Activated CD4-positive, CD25-positive, alpha-beta regulatory T cell treated with anti-CD3 and anti-CD28 coated beads, Interleukin-2, amount 50 U/mL, for 72 hours (primary cell): Measurements from ENCODE around the gene DDX10.
"Not testable (repeated sequence)": the region's sequence is repeated elsewhere in the genome, so short reads cannot be mapped to it uniquely, and the experiment has no call there.

Experiments used
- DNase-seq: peaks from one replicate; pipeline ENCODE4 v3.0.0; 2021

DDX10 gene

GRCh38 chr11:108724974-108725689 is 60.3 kb downstream of the DDX10 start:
- no peak for DNase-seq

- DNase-seq: no peak
Measured at GRCh38 chr11:108726077-108726800, 61.4 kb downstream of the DDX10 start.

DNA sequence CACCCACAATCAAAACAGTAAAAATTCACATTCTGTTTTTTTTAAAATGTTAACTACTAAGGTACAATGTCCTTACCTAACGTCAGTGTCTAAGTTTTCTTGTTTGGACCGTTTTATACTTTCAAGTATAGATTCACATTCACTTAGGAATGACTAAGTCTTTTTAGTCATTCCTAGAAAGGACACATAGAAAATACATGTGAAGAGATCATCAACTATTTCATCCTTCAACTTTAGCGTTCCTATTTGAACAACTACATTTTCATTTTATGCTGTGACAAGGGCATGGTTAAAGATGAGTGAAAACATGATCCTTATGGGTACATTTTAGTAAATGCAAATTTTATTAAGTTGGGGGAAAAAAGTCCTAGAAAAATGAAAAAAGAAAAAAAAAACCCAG is 62.8 kb downstream of the DDX10 start:
- no peak for DNase-seq

DNA sequence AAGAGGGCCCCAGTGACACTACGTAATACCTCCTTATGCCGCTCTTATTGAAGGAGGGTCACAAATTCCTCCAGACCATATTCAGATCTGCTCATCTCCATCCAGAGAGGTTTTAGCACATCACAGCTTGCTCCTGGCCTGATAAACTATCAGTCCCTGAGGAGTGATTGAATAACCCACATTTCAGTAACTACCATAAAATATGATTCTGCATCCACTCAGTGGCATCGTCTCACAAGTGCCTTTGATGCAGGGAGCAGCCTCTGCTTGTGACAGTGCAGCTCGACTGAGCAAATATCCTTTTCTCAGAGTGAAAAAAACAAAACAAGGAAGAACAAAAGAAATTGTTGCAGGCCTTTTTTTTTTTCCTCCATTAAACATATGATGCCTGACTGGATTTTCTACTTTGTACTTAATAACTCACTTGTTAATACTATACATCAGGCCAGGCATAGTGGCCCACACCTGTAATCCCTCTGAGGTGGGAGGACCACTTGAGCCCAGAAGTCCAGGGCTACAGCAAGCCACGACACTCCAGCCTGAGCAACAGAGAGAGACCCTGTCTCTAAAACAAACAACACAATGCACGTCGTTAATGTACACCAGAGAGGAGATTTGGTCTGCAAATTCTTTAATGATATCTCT is 64.5 kb downstream of the DDX10 start:
- DNase-seq: no peak

GRCh38 chr11:108732395-108732794 is 67.5 kb downstream of the DDX10 start:
- DNase-seq: no peak

DNA sequence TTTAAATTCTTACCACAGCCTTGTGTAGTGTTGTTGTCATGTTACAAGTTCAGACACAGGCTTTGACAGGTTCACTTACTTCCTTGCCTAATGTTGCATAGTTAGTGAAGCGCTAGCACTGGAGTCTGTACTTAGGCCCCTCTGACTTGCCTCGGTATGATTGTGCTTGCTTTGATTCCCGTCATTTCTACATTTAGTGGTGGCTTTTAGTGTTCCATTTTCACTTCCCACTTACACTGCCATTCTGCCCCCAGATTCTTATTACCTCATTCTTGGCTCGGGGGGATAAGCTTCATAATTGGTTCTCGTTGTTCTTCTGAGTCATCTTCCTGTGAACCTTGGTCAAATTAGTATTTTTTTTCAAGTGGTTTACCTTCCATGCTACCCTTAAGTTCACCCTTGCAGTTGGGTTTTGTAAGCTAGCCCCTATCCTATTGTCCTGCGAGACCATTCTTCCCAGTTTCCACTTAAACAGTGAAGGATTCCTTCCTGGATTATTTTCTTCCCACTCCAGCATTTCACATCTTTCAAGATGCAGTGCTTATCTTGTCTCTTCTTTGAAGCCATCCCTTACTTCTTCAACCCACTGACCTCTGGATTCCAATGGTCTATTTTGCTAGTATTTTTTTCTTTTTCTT is 68.7 kb downstream of the DDX10 start:
- no peak for DNase-seq

- no peak for DNase-seq
Measured at GRCh38 chr11:108734283-108734682, 69.4 kb downstream of the DDX10 start.

GRCh38 chr11:108734956-108735559 is 70.2 kb downstream of the DDX10 start:
- no peak for DNase-seq

DNA sequence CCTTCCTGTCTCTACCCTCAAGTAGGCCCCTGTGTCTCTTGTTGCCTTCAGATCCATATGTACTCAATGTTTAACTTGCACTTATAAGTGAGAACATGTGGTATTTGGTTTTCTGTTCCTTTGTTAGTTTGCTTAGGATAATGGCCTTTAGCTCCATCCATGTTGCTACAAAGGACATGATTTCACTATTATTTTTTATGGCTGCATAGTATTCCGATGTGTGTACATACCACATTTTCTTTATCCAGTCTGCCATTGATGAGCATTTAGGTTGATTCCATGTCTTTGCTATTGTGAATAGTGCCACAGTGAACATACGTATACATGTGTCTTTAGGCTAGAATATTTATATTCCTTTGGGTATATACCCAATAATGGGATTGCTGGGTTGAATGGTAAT is 75.3 kb downstream of the DDX10 start:
- DNase-seq: not testable (repeated sequence)

GRCh38 chr11:108743851-108744250 is 79.0 kb downstream of the DDX10 start:
- no peak for DNase-seq

- DNase-seq: no peak
Measured at GRCh38 chr11:108748968-108749367, 84.1 kb downstream of the DDX10 start.

GRCh38 chr11:108751444-108751843 is 86.6 kb downstream of the DDX10 start:
- no peak for DNase-seq

- DNase-seq: no peak
Measured at GRCh38 chr11:108752297-108752751, 87.5 kb downstream of the DDX10 start.

DNA sequence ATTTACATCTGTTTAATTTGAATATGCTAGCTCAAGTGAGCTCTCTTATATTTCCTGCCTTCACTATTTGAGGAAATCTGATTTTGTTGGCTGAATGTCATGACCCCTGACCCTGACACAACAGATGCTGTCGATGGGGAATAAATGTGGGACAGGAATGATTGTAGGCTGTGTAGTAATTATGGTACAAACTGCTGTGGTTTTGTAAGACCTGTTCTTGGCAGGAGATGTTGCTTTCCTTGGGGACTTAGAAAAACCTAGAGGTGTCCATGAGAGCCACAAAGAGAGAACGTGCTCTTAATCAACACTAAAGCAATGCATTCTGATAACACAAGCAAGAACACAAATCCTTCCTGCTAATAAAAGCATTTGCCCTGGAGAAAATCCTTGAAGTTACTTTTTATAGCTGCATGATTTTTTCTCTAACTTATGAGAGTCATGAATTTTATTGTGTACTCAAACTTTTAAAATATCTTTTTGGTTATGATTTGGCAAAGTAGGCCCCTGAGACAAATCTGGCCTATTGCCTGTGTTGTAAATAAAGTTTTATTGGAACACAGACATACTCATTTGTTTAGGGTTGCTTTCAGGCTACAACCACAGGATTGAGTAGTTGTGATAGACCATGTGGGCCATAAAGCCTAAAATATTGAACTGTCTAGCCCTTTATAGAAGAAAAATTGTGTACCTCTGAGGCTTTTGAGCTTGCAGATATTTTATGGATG is 90.2 kb downstream of the DDX10 start:
- DNase-seq: no peak

- no peak for DNase-seq
Measured at GRCh38 chr11:108757630-108758029, 92.8 kb downstream of the DDX10 start.

- DNase-seq: no peak
Measured at GRCh38 chr11:108758458-108758857, 93.6 kb downstream of the DDX10 start.

GRCh38 chr11:108766596-108767173 is 101.8 kb downstream of the DDX10 start:
- no peak for DNase-seq

DNA sequence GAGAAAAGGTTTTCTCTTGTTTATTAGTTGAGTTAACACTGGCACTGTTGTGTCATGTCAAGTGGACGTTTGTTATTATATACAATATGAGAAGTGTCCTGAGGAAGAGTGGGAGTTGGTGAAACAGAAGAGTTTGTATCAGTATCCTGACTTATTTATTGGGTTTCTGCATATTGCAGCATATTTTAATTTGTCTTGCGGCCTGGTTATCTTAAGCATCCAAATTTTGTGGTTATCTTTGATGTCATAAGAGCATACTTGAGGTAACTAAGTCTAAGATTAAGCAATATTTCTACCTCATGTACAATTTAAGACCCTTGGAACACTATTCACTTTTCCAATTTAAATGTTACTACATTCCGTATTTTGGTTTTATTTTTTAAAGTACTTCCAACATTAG is 103.5 kb downstream of the DDX10 start:
- DNase-seq: no peak

- DNase-seq: no peak
Measured at GRCh38 chr11:108768964-108769363, 104.1 kb downstream of the DDX10 start.

DNA sequence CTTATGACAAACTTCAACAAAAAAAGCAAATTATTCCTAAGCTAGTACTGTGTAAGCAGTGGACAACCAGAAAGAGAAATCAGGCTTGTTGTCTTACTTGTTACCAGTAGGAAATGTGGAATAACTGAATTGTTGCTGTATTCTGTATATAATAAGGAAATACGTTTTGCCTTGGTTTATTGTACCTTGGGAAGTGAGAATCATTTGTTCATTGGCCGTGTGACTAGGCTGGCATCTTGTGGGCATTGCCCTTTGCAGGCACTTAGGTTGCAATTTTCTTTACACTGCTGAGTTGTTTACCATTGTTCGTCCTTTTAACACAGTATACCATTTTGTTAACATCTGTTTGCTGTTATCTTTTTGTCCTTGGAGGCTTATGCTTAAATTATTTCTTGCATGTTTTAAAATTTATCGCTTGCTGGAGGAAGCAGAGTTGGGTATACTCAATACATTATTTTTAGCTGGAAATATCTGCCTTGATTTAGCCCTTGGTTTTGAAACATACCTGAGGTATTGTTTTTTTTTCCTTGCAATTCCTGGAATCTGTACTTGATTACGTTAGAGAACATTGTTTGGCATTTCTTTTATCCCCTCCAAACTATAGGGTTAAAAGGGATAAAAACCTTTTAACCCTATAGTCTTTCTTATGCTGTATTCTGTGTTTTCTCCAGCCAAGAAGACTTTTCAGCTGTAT is 109.3 kb downstream of the DDX10 start:
- DNase-seq: no peak

GRCh38 chr11:108775324-108775723 is 110.5 kb downstream of the DDX10 start:
- no peak for DNase-seq
